H1 (cell line): ENCODE data around the gene EXOSC7. TPM values are rescaled to one million over a fixed set of nuclear protein-coding genes. Genes with fewer than 3 reads are reported as not detected.

ENCODE experiments used
- ASH2L ChIP-seq: fragments of 200-600, 300-600 bp; sonication (generic); IDR thresholded peaks from one replicate; pipeline ENCODE4 v1.7.1; 2017; ENCODE audit warnings: low read length
- ATF3 ChIP-seq: IDR thresholded peaks from 2 replicates; pipeline ENCODE4 v1.6.1; 2011; ENCODE audit warnings: low read depth, mild to moderate bottlenecking, low read length; ENCODE audit not compliant: insufficient read depth
- CHD7 ChIP-seq: fragments of 300-600 bp; sonication (generic); IDR thresholded peaks from 2 replicates; pipeline ENCODE4 v1.7.1; 2012; ENCODE audit warnings: low read length, moderate library complexity, mild to moderate bottlenecking, inconsistent platforms; ENCODE audit not compliant: insufficient replicate concordance
- E2F6 ChIP-seq: IDR thresholded peaks from 2 replicates; pipeline ENCODE4 v1.6.1; 2012; ENCODE audit warnings: inconsistent platforms
- GTF2F1 ChIP-seq: IDR thresholded peaks from 2 replicates; pipeline ENCODE4 v1.6.1; 2012; ENCODE audit warnings: low read depth, low read length, improper control_type of control experiment, borderline replicate concordance
- NANOG ChIP-seq: IDR thresholded peaks from 2 replicates; pipeline ENCODE4 v1.6.1; 2011; ENCODE audit warnings: low read length, low read depth, mild to moderate bottlenecking, inconsistent platforms; ENCODE audit not compliant: insufficient read depth, poor library complexity, severe bottlenecking
- POU5F1 ChIP-seq: IDR thresholded peaks from 2 replicates; pipeline ENCODE4 v1.6.1; 2011; ENCODE audit warnings: low read depth, mild to moderate bottlenecking, low read length, moderate library complexity
- SUZ12 ChIP-seq: fragments of 200-600 bp; sonication (generic); IDR thresholded peaks from 2 replicates; pipeline ENCODE4 v1.6.1; 2012; ENCODE audit warnings: mild to moderate bottlenecking, inconsistent platforms, low read length, moderate library complexity, mixed read lengths
- TAF7 ChIP-seq: optimal IDR thresholded peaks from 2 replicates; pipeline ENCODE3; 2011; ENCODE audit warnings: low read depth, mild to moderate bottlenecking, inconsistent platforms, low read length, moderate library complexity, borderline replicate concordance
- polyA plus RNA-seq, 7 experiments: library from polyadenylated mRNA; depleted of rRNA in 3 of 7; stranded (reverse) in 5 of 7; unstranded in 2 of 7; fragments of >200 nt in 5 of 7; fragments of 200-250 nt in 2 of 7; gene quantifications; 1 replicate in 5 of 7; 2 replicates in 1 of 7; 4 replicates in 1 of 7; pipeline versions ENCODE4 v1.2.1 to v1.2.3, GENCODE V29; 2011 to 2013; ENCODE audit warnings: missing spikeins in 2 of 7, mixed read lengths in 2 of 7
- total RNA-seq: library from RNA; stranded (reverse); fragmentation: NEBNext Ultra II Directional; extraction: Animal tissue kit (Norgen Biotek cat#: 25700); gene quantifications from 2 replicates; pipeline ENCODE4 v1.2.1, GENCODE V29; 2021

EXOSC7 gene
- total and polyA plus RNA-seq, 2 of the 8 experiments (the other 6 are each of a cell fraction or from before 2014, with no cell fraction given): 92.7 to 94.5 TPM

- no peak for TF ChIP-seq ATF3
- no peak for TF ChIP-seq E2F6
- TF ChIP-seq TAF7: no peak
- TF ChIP-seq NANOG: no peak
- TF ChIP-seq GTF2F1: no peak
- no peak for TF ChIP-seq CHD7
- TF ChIP-seq POU5F1: no peak
- no peak for TF ChIP-seq SUZ12
- no peak for TF ChIP-seq ASH2L
These were observed 17.6 kb downstream of the EXOSC7 start (continued) for GRCh38 chr3:44993471-44994205.
